Measurements from ENCODE around the gene LKAAEAR1. TPM values are rescaled to one million over a fixed set of nuclear protein-coding genes. Genes with fewer than 3 reads are reported as not detected.
A peak's percentile ranks its signal among the peaks of the same experiment; 100 is the strongest.

The LKAAEAR1 gene
- total RNA-seq, 2 experiments from 2014 or later, result not detected

DNA sequence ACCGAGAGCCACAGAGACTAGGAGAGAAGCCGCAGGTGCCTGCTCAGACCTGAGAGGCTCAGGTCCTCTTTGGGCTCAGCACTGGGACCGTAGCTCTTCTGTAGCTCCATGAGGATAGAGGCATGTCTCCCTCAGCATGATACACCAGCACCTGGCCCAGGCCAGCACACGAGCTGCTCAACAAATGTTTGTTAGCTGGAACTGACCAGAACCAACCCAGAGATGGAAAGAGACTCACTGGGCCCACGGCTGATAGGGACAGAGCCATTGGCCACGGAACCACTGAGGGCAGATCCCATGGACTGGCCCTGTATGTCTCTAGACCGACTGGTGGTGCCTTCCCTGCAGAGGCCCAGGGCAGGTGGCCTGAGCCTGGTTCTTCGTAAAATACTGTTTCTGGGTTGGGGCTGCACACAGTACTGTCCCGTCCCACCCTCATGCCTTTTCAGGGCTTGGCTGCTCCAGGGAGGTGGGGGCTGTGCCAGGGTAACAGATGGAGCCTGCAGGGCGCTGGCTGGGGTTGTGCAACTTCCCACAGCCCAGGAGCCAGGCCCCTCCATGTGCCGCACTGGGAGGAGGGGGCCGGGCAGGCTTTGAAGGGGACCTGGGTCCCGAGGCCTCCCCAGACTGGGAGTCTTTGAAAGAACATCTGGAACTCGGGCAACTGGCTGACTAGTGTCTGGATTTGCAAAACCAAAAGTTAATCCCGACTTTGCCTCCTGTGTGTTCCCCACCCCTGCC is 43.0 kb downstream of the LKAAEAR1 start:
- Mint-ChIP-seq H3K27me3 (peaks cover 8% of the 10 kb centered on the region), H3K4me1 (peaks cover 47% of the 10 kb centered on the region), H3K9me3 (ENCODE audit: low read depth) (no peaks in the 10 kb centered on the region), H3K36me3 (no peaks in the 10 kb centered on the region), H3K4me3 (peak overlapping the region; percentile 52), H3K27ac (peak overlapping the region; percentile 29)
- CTCF ChIA-PET, result interaction anchor here (1.0 to 9.8 kb wide), 10 partner anchors 11 to 213 kb away, joined by 3 to 190 read pairs (median 32); partner anchors contain the start of genes LKAAEAR1, OPRL1, PRPF6 and RGS19
- ATAC-seq (no peak), DNase-seq (no peak)

DNA sequence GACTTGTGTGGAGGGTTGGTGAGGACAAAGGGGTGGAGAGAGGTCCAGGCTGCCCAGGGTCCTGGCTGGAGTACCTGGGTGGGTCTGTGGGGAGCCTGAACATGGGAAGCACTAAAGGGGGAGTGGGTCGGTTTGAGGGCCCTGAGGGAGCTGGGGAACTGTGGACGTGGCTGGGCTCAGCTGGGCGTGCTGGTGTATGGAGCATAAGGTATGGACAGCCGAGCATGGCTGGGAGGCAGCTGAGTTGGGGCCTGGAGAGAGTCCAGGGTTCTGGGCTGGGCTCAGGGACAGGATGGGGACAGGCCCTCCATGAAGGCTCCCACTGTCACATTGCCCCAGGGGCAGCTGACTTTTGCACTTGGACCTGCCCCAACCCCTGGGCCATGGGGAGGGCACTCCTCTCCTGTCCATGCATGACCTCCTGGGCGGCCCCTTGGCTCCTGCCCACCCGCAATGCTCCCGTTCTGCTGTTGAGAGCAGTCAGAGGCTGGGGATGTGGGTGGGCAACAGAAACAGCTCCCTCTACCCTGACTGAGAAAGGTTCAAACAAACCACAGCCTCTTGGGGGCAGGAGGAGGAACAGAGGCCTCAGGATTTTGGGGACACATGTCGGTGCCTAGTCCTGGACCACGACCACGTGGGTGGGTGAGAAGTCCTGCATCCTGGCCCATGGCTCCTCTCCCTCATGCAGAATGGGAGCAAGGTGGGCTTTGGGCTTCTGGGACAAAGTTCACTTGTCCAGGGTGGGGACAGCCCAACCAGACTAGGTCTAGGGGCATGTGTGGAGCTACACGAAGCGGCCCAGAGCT is 43.8 kb downstream of the LKAAEAR1 start:
- Mint-ChIP-seq H3K27ac (peak overlapping the region; percentile 29), H3K9me3 (ENCODE audit: low read depth) (no peaks in the 10 kb centered on the region), H3K27me3 (peaks cover 2% of the 10 kb centered on the region), H3K4me1 (peaks cover 54% of the 10 kb centered on the region), H3K36me3 (no peaks in the 10 kb centered on the region), H3K4me3 (no peak overlapping the region)
- DNase-seq (no peak), ATAC-seq (no peak)
- CTCF ChIA-PET, result interaction anchor here (0.9 to 9.8 kb wide), 15 partner anchors 11 to 215 kb away, joined by 3 to 190 read pairs (median 24); partner anchors contain the start of genes LKAAEAR1, OPRL1, PCMTD2 and PRPF6

DNA sequence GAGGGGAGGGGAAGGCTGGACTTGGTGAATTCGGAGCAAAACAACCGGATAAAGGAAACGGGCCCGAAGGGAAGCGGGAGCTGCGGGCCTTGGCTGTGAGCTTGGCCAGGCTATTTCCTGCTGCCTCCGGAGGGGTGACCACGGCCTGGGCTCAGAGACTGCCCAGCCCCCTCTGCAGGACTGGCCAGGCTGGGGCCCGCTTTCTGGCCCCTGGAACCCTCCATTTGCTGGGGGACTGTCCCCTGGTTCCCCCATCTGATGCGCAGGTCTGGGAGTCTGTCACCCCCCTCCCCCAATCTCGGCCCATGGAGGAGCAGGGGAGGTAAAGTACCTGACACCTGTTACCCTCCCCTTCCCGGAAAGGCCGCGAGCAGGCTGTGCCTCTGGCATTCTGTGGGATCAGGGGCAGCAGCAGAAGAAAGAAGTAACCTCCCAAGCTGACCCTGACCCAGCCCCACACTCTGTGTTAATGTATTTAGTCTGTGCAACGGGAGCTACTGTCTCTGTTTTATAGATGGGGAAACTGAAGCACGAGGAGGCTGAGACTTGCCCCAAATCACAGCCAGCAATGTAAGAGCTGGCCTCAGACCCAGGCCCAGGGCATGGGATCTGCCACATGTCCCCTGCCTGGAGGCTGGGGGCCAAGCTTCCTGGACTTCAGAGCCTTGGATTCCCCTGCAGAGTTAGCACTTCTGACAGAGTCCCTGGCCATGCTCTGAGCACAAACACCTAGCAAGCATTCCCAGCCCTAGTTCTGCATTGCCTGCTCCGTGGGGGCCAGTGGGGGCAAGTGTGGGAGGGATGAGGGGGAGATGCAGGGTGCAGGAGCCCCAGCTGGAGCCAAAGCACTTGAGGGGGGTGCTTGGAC is 44.7 kb downstream of the LKAAEAR1 start:
- peaks cover 62% of the 10 kb centered on the region for H3K4me1 Mint-ChIP-seq
- no peak for ATAC-seq
- no peaks in the 10 kb centered on the region for H3K9me3 Mint-ChIP-seq (ENCODE audit: low read depth)
- CTCF ChIA-PET, result interaction anchor here (0.6 to 9.8 kb wide), 38 partner anchors 12 to 815 kb away, joined by 3 to 190 read pairs (median 8); partner anchors contain the start of genes LKAAEAR1, OPRL1, PCMTD2 and PRPF6
- peak overlapping the region; percentile 71 for H3K4me3 Mint-ChIP-seq
- no peak for DNase-seq
- peak overlapping the region; percentile 68 for H3K27ac Mint-ChIP-seq
- peaks cover 2% of the 10 kb centered on the region for H3K27me3 Mint-ChIP-seq
- no peaks in the 10 kb centered on the region for H3K36me3 Mint-ChIP-seq

DNA sequence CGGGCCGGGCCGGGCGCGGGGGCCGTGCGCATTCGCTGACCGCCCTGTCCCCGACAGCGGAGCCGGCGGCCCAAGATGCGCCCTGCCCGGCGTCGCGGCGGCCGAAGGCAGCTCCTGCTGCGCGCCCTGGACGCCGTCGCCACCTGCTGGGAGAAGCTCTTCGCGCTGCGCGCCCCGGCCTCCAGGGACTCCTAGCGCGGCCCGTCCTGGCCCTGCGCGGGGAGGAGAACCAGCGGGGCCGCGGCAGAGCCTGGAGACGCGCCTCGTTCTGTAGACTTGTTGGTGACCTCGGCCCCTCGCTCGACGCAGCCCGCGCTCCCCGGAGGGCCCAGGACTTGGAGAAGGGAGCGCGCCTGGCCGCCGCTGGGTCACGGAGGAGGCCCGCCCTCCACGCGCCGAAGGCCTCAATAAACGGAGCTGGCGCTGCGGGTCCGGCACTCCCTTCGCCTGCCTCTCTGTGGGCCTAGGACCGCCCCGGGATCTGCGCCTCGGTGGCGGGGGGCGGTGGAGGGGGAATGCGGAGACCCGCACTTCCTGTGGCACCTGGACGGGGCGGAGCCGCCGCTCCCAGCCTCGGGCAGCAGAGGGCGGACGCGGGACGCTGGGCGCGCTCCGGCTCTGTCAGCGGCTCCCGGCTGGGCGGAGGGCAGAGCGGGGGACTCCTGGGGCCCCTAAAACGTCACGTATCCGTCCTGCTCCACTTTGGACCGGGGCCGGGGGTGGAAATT is 45.5 kb downstream of the LKAAEAR1 start:
- Mint-ChIP-seq H3K36me3 (peaks cover 2% of the 10 kb centered on the region), H3K27ac (peak overlapping the region; percentile 68), H3K9me3 (ENCODE audit: low read depth) (no peaks in the 10 kb centered on the region), H3K4me1 (peaks cover 70% of the 10 kb centered on the region), H3K27me3 (peaks cover 2% of the 10 kb centered on the region), H3K4me3 (peak overlapping the region; percentile 71)
- ATAC-seq (peak; percentile 66), DNase-seq (peak; percentile 86)
- CTCF ChIA-PET, result interaction anchor here (0.5 to 9.8 kb wide), 50 partner anchors 8 to 815 kb away, joined by 3 to 190 read pairs (median 7); partner anchors contain the start of genes LIME1, LKAAEAR1, OPRL1 and PCMTD2

DNA sequence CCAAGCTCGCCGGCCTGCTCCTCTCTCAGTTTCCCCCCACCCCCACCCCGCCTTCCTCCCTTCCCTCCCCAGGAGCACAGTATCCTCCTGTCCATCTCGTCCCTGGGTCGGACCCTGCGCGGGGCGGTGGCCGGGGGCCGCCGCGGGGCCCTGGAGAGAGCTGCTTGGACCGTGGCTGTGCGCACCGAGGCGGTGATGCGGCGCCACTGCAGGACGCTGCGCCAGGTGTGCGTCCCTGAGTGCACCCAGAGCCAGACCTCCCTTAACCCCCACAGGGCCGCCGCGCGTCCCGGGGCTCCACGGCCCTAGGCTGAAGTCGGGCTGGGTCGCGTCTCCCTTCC is 46.0 kb downstream of the LKAAEAR1 start:
- DNase-seq (no peak), ATAC-seq (peak; percentile 37)
- H3K4me1 Mint-ChIP-seq, result peaks cover 76% of the 10 kb centered on the region
- peak overlapping the region; percentile 71 for H3K4me3 Mint-ChIP-seq
- H3K36me3 Mint-ChIP-seq, result peaks cover 3% of the 10 kb centered on the region
- H3K27ac Mint-ChIP-seq, result peak overlapping the region; percentile 95
- peaks cover 2% of the 10 kb centered on the region for H3K27me3 Mint-ChIP-seq
- no peaks in the 10 kb centered on the region for H3K9me3 Mint-ChIP-seq (ENCODE audit: low read depth)
- CTCF ChIA-PET, result interaction anchor here (0.5 to 9.8 kb wide), 45 partner anchors 8 to 522 kb away, joined by 3 to 190 read pairs (median 7); partner anchors contain the start of genes LIME1, LKAAEAR1, OPRL1 and PCMTD2

DNA sequence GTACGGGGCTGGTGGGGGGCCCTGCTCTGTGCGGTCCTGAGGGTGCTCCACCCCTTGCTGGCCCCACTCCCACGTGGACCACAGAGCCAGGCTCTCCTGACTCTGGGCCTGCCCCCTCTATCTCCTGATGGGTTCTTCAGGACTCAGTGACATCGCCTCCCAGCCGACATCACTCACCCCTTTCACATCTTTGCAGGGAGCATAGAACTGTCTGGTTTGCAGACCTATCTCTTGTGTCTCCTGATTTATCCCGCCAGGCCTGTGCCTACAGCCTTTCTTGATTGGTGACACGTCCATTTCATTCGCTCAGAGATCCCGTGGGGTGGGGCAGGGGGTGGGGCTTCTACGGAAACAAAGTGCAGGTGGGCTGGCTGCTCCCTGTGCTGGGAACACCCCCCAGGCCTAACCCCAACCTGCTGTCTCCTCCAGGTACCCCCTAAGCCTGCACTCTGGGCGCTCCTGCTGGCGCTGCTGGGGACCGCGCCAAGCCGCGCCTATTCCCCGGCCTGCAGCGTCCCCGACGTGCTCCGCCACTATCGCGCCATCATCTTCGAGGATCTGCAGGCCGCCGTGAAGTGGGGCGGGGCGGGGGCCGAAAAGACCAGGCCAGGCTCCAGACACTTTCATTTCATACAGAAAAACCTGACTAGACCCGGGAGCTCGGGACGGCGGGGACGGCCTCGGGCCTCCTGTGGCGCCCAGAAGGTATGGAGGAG is 46.5 kb downstream of the LKAAEAR1 start:
- Mint-ChIP-seq H3K4me3 (peak overlapping the region; percentile 71), H3K36me3 (peaks cover 3% of the 10 kb centered on the region), H3K27ac (peak overlapping the region; percentile 95), H3K4me1 (peaks cover 80% of the 10 kb centered on the region), H3K9me3 (ENCODE audit: low read depth) (no peaks in the 10 kb centered on the region), H3K27me3 (peaks cover 2% of the 10 kb centered on the region)
- CTCF ChIA-PET, result interaction anchor here (0.6 to 9.8 kb wide), 37 partner anchors 8 to 500 kb away, joined by 3 to 190 read pairs (median 8); partner anchors contain the start of genes LIME1, LKAAEAR1, OPRL1 and PCMTD2
- ATAC-seq (no peak), DNase-seq (peak; percentile 77)

DNA sequence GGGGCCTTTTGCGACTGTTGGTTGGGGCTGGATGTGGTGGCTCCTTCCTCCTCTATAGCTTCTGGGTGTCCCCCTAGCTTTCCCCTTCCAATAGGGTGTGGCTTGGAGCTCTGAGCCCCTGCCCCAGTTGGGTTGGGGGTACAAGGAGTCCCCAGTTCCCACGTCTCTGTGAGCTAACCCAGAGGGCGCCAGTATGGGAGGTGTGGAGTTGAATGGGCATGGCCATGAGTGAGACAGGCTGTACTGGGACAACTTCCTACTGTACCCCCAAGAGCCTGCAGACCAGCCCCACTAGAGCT is 47.0 kb downstream of the LKAAEAR1 start:
- Mint-ChIP-seq H3K27me3 (peaks cover 2% of the 10 kb centered on the region), H3K4me3 (peak overlapping the region; percentile 71), H3K36me3 (peaks cover 3% of the 10 kb centered on the region), H3K27ac (peak overlapping the region; percentile 95), H3K4me1 (peaks cover 83% of the 10 kb centered on the region), H3K9me3 (ENCODE audit: low read depth) (no peaks in the 10 kb centered on the region)
- no peak for ATAC-seq
- DNase-seq, result no peak
- CTCF ChIA-PET, result interaction anchor here (0.8 to 9.8 kb wide), 11 partner anchors 11 to 249 kb away, joined by 3 to 190 read pairs (median 7); partner anchors contain the start of genes LKAAEAR1, PRPF6, SAMD10 and TCEA2

DNA sequence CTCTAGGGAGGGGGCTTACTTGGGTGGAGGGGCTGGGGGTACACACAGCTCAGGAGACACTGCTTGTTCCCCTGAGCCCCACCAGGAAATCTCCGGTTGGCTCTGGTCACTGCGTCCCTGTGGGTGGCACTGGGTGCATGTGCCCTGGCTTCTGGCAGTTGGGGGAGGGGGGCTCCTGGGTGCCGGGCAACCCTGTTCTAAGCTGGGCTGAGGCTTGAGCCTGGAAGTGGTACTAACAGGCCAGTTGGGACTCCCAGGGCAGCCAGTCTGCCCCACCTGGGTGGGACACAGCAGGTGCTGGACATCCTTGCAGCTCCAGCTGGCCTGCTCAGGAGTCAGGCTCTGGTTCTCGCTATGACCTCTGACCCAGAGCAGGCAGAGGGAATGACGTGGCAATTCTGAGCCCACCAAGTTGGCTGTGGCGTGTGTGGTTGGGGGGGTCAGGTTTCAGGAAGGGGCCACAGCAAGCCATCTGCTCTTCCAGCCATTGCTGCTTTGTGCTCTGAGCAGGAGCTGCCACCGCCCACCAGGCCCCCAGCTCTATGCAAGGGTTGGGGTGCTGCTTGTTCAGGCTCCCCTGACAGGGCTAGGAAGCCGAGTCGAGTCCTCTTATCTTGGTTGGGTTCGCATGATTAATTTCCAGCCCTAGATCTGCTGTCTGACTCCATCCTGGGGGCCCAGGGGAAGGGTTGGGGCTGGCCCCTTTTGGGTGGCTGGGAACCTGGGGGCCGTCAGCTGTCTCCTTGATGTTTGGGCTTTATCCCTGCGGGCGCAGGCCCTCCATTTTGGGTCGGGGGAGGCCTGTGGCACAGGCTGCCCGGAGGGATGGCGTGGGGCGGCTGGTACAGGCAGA is 47.6 kb downstream of the LKAAEAR1 start:
- Mint-ChIP-seq H3K27ac (peak overlapping the region; percentile 95), H3K4me1 (peaks cover 77% of the 10 kb centered on the region), H3K9me3 (ENCODE audit: low read depth) (no peaks in the 10 kb centered on the region), H3K4me3 (peak overlapping the region; percentile 71), H3K36me3 (peaks cover 3% of the 10 kb centered on the region), H3K27me3 (peaks cover 2% of the 10 kb centered on the region)
- peak; percentile 79 for DNase-seq
- CTCF ChIA-PET, result interaction anchor here (0.8 to 9.8 kb wide), 10 partner anchors 12 to 249 kb away, joined by 3 to 190 read pairs (median 6); partner anchors contain the start of genes LKAAEAR1, PRPF6, SAMD10 and TCEA2
- ATAC-seq, result no peak

DNA sequence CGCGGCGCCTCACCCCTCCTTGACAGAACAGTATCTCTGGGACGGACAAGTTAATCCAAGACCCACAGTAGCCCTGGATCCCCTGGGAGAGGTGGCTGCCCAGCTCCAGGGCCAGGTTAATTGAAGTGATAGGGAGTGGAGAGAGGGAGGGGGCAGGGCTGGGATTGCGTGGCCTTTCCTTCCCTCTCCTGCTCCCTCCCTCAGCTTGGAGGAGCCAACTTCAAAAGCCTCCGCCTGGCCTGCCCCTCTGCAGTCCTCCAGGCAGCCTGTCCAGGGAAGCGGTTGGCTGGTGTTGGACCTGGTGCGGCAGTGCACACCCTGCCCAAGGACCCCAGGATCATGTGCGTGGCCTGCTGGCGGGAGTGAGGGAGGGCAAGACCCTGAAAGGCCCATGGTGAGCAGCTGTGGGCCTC is 48.3 kb downstream of the LKAAEAR1 start, which contains the start of gene C20orf204:
Gene C20orf204 (plus strand): TSS at position 250 of the 413 bp plus-strand sequence. CDS start 142 bp downstream, at position 392.
- no peak for ATAC-seq
- CTCF ChIA-PET, result interaction anchor here (1.2 to 9.8 kb wide), 7 partner anchors 13 to 250 kb away, joined by 3 to 190 read pairs (median 7); partner anchors contain the start of genes PRPF6, SAMD10 and TCEA2
- H3K9me3 Mint-ChIP-seq (ENCODE audit: low read depth), result no peaks in the 10 kb centered on the region
- H3K27ac Mint-ChIP-seq, result peak within 1 kb of the TSS; percentile 95
- peaks cover under 1% of the 10 kb centered on the region for H3K27me3 Mint-ChIP-seq
- peaks cover 3% of the 10 kb centered on the region for H3K36me3 Mint-ChIP-seq
- no peak for DNase-seq
- peak within 1 kb of the TSS; percentile 71 for H3K4me3 Mint-ChIP-seq
- H3K4me1 Mint-ChIP-seq, result peaks cover 73% of the 10 kb centered on the region

DNA sequence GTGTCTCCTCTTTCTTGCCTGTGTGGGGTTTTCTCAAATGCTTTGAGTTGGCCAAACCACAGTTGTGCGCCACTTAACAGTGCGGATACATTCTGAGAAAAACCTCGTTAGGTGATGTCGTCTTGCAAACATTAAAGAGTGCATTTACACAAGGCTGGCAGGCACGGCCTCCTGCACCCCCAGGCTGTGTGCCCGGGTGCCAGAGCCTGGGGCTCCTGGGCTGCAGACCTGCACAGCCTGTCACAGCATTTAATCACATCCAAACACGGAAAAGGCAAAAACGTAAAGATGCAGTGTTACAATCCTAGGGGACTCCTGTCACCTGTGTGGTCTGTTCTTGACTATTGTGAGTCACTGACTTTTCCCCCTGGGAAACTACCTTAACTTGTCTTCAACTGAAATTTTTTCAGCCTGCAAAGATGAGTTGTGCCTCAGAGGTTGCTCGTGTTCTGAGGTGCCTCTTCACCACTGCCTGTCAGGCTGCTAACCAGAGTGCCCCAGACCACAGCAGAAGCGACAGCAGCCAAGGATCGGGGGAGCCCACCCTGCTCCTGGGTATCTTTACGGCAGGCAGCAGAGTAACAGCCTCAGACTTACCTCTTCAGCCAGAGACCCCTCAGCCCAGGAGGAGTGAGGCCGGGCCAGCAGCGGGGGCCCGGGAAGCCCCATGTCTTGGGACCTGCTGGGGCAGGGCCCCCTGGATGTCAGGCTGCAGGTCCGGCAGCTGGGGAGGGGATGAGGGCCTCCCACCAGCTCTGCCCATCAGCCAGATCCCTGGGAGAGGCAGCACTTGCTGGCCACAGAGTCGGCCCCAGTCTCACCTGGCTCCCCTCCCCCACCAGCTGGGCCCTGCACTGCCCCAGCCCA is 48.9 kb downstream of the LKAAEAR1 start:
- H3K9me3 Mint-ChIP-seq (ENCODE audit: low read depth), result no peaks in the 10 kb centered on the region
- H3K4me1 Mint-ChIP-seq, result peaks cover 66% of the 10 kb centered on the region
- H3K4me3 Mint-ChIP-seq, result peak overlapping the region; percentile 71
- ATAC-seq, result peak; percentile 40
- DNase-seq, result peak; percentile 90
- peaks cover 3% of the 10 kb centered on the region for H3K36me3 Mint-ChIP-seq
- H3K27ac Mint-ChIP-seq, result peak overlapping the region; percentile 95
- CTCF ChIA-PET, result interaction anchor here (1.7 to 7.1 kb wide), 4 partner anchors 25 to 85 kb away, joined by 5 to 190 read pairs (median 6); partner anchors contain the start of genes PRPF6 and SAMD10
- no peaks in the 10 kb centered on the region for H3K27me3 Mint-ChIP-seq
